ENCODE measurements around the gene DRAM1.

DNA sequence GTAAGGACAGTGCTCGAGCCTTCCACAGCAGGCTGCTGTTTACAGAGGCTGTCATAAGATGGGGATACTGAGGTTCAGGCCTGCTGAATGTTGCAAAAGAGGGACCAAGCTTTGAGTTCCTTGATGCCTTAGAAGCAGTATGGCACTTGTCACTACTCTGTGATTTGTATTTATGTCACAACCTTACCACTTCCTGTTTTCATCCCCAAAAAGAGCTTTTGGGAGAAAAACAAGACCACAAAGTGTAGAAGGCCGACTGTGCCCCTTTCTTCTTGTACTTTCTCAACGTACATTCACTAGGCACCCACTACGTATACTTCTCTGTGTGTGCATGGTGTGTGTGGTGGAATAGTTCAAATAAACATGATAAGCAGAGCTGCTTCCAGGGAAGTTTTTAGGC lies 90.1 kb downstream of the DRAM1 start:
- TF ChIP-seq, protein P1, sequence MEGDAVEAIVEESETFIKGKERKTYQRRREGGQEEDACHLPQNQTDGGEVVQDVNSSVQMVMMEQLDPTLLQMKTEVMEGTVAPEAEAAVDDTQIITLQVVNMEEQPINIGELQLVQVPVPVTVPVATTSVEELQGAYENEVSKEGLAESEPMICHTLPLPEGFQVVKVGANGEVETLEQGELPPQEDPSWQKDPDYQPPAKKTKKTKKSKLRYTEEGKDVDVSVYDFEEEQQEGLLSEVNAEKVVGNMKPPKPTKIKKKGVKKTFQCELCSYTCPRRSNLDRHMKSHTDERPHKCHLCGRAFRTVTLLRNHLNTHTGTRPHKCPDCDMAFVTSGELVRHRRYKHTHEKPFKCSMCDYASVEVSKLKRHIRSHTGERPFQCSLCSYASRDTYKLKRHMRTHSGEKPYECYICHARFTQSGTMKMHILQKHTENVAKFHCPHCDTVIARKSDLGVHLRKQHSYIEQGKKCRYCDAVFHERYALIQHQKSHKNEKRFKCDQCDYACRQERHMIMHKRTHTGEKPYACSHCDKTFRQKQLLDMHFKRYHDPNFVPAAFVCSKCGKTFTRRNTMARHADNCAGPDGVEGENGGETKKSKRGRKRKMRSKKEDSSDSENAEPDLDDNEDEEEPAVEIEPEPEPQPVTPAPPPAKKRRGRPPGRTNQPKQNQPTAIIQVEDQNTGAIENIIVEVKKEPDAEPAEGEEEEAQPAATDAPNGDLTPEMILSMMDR (IDR thresholded peaks at IDR 0.05): no peak
- TF ChIP-seq ZFX (IDR thresholded peaks at IDR 0.05; ENCODE audit: borderline replicate concordance): no peak
